Spinal cord (tissue), 10 donors: Measurements from ENCODE around the gene B9D1. TPM values are rescaled to one million over a fixed set of nuclear protein-coding genes. Genes with fewer than 3 reads are reported as not detected.
A peak's percentile ranks its signal among the peaks of the same experiment; 100 is the strongest.

ENCODE experiments used
- DNase-seq, 6 donors: peaks; one replicate each; pipeline versions ENCODE4 v3.0.0 to v3.0.0-alpha.2; 2013 to 2015; ENCODE audit warnings: low spot score in 6 of 6, low read depth in 4 of 6
- H3K27ac ChIP-seq: one replicate; pipeline ENCODE4 v1.5.1; 2013; ENCODE audit warnings: low read depth, low read length, control low read depth
- H3K27me3 ChIP-seq: one replicate; pipeline ENCODE4 v1.6.1; 2013; ENCODE audit warnings: low read length; ENCODE audit not compliant: control insufficient read depth, insufficient read depth
- H3K36me3 ChIP-seq: one replicate; pipeline ENCODE4 v1.6.1; 2013; ENCODE audit warnings: low read length; ENCODE audit not compliant: control insufficient read depth, insufficient read depth
- H3K4me1 ChIP-seq: one replicate; pipeline ENCODE4 v1.6.1; 2013; ENCODE audit warnings: low read length; ENCODE audit not compliant: control insufficient read depth, insufficient read depth
- H3K4me3 ChIP-seq: one replicate; pipeline ENCODE4 v1.5.1; 2013; ENCODE audit warnings: low read depth, low read length, control low read depth
- H3K9me3 ChIP-seq: one replicate; pipeline ENCODE4 v1.6.1; 2013; ENCODE audit warnings: low read length; ENCODE audit not compliant: control insufficient read depth, insufficient read depth
- WGBS: methylation state at CpG from one replicate; pipeline ENCODE4 v1.1.5; 2013; ENCODE audit warnings: missing lambda C conversion rate; ENCODE audit not compliant: insufficient coverage; 5-methylcytosine and 5-hydroxymethylcytosine counted together
- polyA plus RNA-seq, 2 donors: library from polyadenylated mRNA; unstranded; fragments of 120-200 nt; gene quantifications; one replicate each; pipeline ENCODE4 v1.2.1, GENCODE V29; 2013; ENCODE audit not compliant: insufficient read length in 2 of 2
- total RNA-seq, 2 donors: library from RNA; depleted of rRNA in 1 of 2; stranded (reverse); fragments of 120-200 nt in 1 of 2; fragments of >200 nt in 1 of 2; gene quantifications; one replicate each; pipeline versions ENCODE4 v1.2.3 to v1.2.4, GENCODE V29; 2013 to 2014
- donor health status: healthy.

The B9D1 gene
- total and polyA plus RNA-seq, 4 donors: 16.8 to 37.9 (median 31.7) TPM

DNA sequence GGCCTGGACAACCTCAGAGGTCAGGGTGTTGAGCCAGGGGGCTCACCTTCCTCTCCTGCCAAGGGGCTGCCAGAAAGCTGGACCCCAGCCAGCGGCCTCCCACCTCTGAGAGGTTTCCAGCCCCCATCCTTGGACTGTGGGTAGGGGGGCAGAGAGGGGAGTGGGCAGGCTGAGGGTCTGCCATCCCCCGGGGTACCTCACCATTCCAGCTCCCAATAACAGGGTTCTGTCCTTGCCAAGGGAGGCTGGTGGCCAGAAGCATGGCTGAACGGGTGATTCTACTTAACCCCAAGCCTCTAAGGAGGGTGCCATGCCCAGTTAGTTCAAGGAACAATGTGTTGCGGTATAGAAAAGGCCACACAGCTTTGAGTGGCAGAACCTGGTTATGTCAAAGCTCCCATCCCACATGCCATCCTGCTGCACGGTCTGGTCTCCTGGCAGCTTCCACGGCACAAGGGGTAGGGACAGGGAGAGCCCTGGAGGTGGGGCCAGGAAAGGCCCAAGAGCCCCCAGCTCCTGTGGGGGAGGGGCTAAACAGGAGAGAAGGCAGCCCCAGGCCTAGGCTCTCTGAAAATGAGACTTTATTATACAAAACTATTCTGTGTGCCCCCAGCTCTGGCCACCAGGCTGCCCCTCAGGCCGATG is 19.8 kb downstream of the B9D1 start:
- peaks cover 57% of the 10 kb centered on the region for H3K36me3 ChIP-seq
- H3K9me3 ChIP-seq: no peaks in the 10 kb centered on the region
- no peaks in the 10 kb centered on the region for H3K27me3 ChIP-seq
- 70% methylated on average over 2 of the region's 7 CpGs for WGBS
- no peak overlapping the region for H3K4me3 ChIP-seq
- H3K4me1 ChIP-seq: peaks cover 60% of the 10 kb centered on the region
- no peak for DNase-seq
- H3K27ac ChIP-seq: no peak overlapping the region

DNA sequence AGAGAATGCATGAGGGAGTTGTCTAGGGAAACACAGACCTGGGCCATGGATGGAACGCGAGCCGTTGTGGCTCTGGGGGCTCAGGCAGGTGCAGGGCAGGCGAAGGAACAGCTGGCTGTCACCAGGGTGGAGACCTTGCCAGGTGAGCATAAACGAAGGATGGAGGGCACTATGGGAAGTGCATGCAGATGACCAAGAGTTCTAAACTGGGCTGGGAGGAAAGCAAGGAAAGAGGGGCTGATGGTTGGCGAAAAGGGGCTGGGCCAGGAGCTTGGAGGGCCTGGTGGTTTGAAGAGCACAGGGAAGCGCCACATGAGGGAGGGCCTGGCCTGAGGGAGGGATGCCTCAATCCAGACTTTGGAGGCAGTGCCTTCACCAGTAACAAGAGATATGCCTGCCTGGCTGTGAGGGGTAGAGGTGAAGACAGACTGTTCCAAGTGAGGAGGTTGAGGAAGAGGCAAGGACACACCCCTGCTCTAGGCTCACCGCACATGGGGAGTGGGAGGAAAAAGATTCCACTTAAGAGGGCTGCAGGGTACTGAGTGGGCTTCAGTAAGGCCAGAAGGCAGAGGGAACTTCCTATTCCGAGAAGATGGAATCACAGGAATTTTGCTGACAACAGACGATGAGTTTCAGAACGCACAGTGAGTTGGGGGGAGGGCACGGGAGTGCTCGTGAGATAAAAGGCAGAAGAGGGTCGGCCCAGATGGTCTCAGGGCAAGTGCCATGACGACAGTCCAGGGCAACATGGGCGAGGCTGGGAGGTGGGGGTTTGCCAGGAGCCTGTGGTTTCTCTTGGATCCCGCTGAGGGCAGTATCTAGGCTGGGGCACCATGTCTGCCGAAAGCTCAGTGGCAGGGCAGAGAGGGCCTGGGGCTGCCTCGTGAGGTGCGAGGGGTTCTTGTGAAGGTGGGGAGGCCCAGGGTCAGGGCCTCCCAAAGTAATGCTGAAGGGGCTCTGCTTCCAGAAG is 20.6 kb downstream of the B9D1 start:
- Histone ChIP-seq H3K9me3 (no peaks in the 10 kb centered on the region), H3K36me3 (peaks cover 55% of the 10 kb centered on the region), H3K4me3 (no peak overlapping the region), H3K27ac (no peak overlapping the region), H3K4me1 (peaks cover 58% of the 10 kb centered on the region), H3K27me3 (no peaks in the 10 kb centered on the region)
- 56% methylated on average over 20 of the region's 20 CpGs for whole genome bisulfite sequencing
- DNase-seq: no peak

DNA sequence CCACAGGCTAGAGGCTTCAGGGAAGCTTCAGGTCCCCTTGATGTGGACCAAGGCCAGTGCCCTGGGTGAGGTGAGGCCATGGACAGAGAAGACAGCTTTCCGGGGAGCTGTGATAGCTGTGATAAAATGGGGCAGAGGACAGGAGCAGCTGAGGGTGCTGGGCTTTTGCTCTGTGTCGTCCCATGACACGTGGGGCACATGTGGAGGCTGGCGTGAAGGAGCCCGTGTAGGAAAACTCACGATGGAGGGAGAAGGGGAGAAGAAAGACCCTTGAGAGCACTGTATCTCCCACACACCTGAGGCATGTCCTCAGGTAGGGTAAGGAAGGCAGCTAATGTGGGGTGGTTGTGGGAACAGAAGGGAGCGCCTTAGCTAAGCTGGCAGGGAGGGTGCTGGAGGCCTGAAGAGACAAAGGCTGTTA is 21.3 kb downstream of the B9D1 start:
- DNase-seq: no peak
- Histone ChIP-seq H3K36me3 (peaks cover 56% of the 10 kb centered on the region), H3K27ac (no peak overlapping the region), H3K27me3 (no peaks in the 10 kb centered on the region), H3K4me3 (no peak overlapping the region), H3K4me1 (peaks cover 59% of the 10 kb centered on the region), H3K9me3 (no peaks in the 10 kb centered on the region)
- WGBS: 85% methylated on average over 7 of the region's 7 CpGs

DNA sequence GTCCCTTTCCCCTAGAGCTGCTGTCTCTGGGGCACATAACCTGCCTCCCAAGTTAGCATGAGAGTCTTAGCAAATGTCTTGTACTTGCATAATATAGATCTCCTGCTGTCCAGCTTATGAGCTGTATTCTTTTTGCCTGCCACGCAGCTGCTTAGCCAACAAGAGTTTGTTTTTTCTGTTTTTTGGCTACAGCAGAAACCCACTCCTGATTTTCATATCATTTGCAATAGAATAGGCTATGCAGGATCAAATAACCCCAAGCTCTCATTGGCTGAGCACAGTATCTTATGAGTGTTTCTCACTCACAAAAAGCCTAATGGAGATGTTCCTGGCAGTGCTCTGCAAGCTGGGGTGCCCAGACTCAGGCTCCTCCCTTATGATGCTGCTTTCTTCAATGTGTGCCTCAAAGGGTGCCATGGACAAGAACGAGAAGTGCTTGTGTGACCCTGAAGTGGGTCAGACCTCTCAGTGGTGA is 23.1 kb downstream of the B9D1 start:
- no peaks in the 10 kb centered on the region for H3K9me3 ChIP-seq
- WGBS: 0% methylated on average over 1 of the region's 2 CpGs
- H3K4me1 ChIP-seq: peaks cover 54% of the 10 kb centered on the region
- DNase-seq: no peak
- H3K27ac ChIP-seq: no peak overlapping the region
- H3K4me3 ChIP-seq: no peak overlapping the region
- no peaks in the 10 kb centered on the region for H3K27me3 ChIP-seq
- peaks cover 53% of the 10 kb centered on the region for H3K36me3 ChIP-seq

GRCh38 chr17:19338031-19338990 is 24.2 kb downstream of the B9D1 start:
- Histone ChIP-seq H3K4me1 (peaks cover 45% of the 10 kb centered on the region), H3K27ac (peak overlapping the region; percentile 40), H3K27me3 (no peaks in the 10 kb centered on the region), H3K4me3 (no peak overlapping the region), H3K36me3 (peaks cover 53% of the 10 kb centered on the region), H3K9me3 (no peaks in the 10 kb centered on the region)
- DNase-seq: no peak
- WGBS: 69% methylated on average over 7 of the region's 7 CpGs

DNA sequence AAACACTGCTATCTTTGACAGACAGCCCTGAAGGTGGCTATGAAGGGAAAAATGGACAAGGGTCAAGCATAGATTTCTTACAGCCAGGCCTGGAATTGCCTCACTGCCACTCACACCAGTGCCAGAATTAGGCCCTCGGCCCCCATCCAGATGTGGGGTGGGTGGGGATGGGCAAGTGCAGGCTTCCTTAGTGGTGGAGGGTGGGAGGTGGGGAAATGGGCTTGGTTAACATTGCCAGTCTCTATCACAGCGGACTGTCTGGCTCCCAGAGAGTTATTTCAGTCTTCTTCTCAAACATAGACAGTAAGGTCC is 24.9 kb downstream of the B9D1 start:
- Histone ChIP-seq H3K27ac (peak overlapping the region; percentile 40), H3K4me3 (no peak overlapping the region), H3K9me3 (no peaks in the 10 kb centered on the region), H3K36me3 (peaks cover 54% of the 10 kb centered on the region), H3K27me3 (no peaks in the 10 kb centered on the region), H3K4me1 (peaks cover 39% of the 10 kb centered on the region)
- WGBS: 44% methylated on average over 1 of the region's 2 CpGs
- no peak for DNase-seq

DNA sequence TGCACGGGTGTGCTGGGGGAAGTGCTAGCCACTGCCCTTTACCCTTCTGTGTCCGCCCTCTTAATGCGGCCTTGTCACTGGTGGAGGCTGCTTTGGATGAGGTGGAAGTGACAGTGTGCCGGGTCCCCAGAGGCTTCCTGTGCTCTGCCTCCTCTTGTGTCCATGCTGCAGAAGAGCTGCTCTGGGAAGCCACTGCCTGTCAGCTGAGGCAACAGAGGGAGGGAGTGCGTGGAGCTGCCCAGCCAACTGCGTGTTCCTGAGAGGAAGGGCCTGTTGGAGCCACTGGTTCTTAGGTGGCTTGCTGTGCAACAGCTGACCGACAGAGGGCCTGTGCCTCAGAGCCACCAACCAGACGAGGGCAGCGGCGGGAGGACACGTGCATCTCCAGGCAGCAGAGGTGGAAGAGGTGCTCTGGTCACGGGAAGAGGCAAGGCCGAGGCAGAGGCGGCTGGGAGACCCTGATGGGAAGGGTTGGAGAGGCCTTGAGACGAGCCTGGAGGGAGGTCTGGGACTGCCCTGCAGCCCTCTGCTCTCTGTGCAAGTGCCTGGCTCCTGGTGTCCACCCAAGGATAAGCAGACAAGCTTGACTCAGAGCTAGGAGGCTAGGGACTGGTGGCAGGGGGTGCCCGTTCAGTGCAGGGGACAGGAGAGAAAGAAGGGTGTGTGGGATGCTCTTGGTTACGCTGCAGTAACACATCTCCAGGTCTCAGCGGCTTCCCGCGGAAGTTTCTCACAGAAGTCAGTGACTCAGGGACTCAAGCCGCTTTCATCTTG is 25.4 kb downstream of the B9D1 start:
- DNase-seq: peak in 1 of 6 donors; percentile 86
- H3K27me3 ChIP-seq: no peaks in the 10 kb centered on the region
- H3K27ac ChIP-seq: no peak overlapping the region
- H3K4me3 ChIP-seq: no peak overlapping the region
- H3K9me3 ChIP-seq: no peaks in the 10 kb centered on the region
- H3K4me1 ChIP-seq: peaks cover 38% of the 10 kb centered on the region
- H3K36me3 ChIP-seq: peaks cover 55% of the 10 kb centered on the region
- 55% methylated on average over 20 of the region's 21 CpGs for WGBS

- DNase-seq: no peak
- H3K27me3 ChIP-seq: no peaks in the 10 kb centered on the region
- peaks cover 36% of the 10 kb centered on the region for H3K4me1 ChIP-seq
- 87% methylated on average over 13 of the region's 18 CpGs for WGBS
- H3K4me3 ChIP-seq: no peak overlapping the region
- H3K27ac ChIP-seq: no peak overlapping the region
- H3K36me3 ChIP-seq: peaks cover 60% of the 10 kb centered on the region
- no peaks in the 10 kb centered on the region for H3K9me3 ChIP-seq
These were observed 26.4 kb downstream of the B9D1 start for GRCh38 chr17:19335951-19336631.
